WERI-Rb-1 (cell line): ENCODE results near the gene NUP62CL.

Experiments used
- DNase-seq: peaks from one replicate; pipeline ENCODE4 v3.0.0-alpha.2; 2020
- H3K27ac ChIP-seq: fragments of 250-450 bp; sonication (Bioruptor Pico); 2 replicates; pipeline ENCODE4 v1.5.1; 2020; ENCODE audit warnings: mild to moderate bottlenecking, moderate library complexity
- H3K27me3 ChIP-seq: fragments of 250-450 bp; sonication (Bioruptor Pico); 2 replicates; pipeline ENCODE4 v1.5.1; 2021; ENCODE audit warnings: mild to moderate bottlenecking, low read depth, moderate library complexity; ENCODE audit not compliant: insufficient read depth, severe bottlenecking
- H3K36me3 ChIP-seq: fragments of 250-450 bp; sonication (Bioruptor Pico); 2 replicates; pipeline ENCODE4 v1.5.1; 2020; ENCODE audit warnings: mild to moderate bottlenecking, moderate library complexity
- H3K4me3 ChIP-seq: 2 replicates; pipeline ENCODE4 v1.5.1; 2011; ENCODE audit warnings: low read depth, mild to moderate bottlenecking, control low read depth, low read length
- H3K9me3 ChIP-seq: fragments of 250-450 bp; sonication (Bioruptor Pico); 2 replicates; pipeline ENCODE4 v1.5.1; 2021; ENCODE audit warnings: mild to moderate bottlenecking, moderate library complexity; ENCODE audit not compliant: severe bottlenecking
- TF ChIP-seq, protein P1 (sequence below): IDR thresholded peaks from 2 replicates; pipeline ENCODE4 v1.5.1; 2011; ENCODE audit warnings: low read depth, mild to moderate bottlenecking, control low read depth, inconsistent platforms, low read length

Gene NUP62CL

DNA sequence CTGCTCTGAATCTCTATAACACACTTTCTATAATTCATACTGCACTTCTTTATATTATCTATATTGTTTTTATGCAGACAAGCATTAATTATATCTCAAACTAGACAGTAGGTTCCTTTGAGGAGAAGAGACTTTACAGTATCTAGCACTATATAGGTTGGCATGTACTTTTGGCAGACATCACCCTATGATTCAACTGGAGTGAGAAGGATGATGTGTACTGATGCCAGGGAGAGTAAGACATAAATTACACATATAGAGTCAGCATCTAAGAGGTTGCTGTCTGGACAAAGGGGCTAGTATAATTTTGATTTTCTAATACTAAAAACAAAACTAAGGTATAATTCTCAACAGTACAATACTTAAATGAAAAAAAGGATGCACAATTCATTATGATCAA, 82.5 kb downstream of the NUP62CL start:
- Histone ChIP-seq H3K9me3 (no peaks in the 10 kb centered on the region), H3K4me3 (no peak overlapping the region), H3K36me3 (no peaks in the 10 kb centered on the region), H3K27me3 (peaks cover 15% of the 10 kb centered on the region), H3K27ac (no peak overlapping the region)
- TF ChIP-seq, protein P1, sequence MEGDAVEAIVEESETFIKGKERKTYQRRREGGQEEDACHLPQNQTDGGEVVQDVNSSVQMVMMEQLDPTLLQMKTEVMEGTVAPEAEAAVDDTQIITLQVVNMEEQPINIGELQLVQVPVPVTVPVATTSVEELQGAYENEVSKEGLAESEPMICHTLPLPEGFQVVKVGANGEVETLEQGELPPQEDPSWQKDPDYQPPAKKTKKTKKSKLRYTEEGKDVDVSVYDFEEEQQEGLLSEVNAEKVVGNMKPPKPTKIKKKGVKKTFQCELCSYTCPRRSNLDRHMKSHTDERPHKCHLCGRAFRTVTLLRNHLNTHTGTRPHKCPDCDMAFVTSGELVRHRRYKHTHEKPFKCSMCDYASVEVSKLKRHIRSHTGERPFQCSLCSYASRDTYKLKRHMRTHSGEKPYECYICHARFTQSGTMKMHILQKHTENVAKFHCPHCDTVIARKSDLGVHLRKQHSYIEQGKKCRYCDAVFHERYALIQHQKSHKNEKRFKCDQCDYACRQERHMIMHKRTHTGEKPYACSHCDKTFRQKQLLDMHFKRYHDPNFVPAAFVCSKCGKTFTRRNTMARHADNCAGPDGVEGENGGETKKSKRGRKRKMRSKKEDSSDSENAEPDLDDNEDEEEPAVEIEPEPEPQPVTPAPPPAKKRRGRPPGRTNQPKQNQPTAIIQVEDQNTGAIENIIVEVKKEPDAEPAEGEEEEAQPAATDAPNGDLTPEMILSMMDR = no peak
- no peak for DNase-seq

DNA sequence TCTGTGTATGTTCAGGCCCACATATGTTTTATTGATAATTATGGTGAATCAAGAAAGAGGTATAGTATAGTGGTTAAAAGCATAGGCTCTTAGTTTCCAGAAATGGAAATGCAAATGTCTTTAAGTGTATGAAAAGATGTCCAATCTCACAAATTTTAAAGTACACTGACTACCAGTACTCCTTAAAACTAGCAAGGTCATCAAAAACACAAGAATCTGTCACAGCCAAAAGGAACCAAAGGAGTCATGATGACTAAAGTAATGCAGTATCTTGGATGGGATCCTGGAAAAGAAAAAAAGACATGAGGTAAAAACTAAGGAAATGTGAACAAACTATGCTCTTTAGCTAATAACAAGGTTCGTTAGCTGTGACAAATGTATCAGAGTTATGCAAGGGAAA, 87.0 kb downstream of the NUP62CL start:
- Histone ChIP-seq H3K27me3 (peaks cover 15% of the 10 kb centered on the region), H3K9me3 (no peaks in the 10 kb centered on the region), H3K27ac (no peak overlapping the region), H3K4me3 (no peak overlapping the region), H3K36me3 (peaks cover 21% of the 10 kb centered on the region)
- DNase-seq = no peak
- TF ChIP-seq, protein P1 = no peak

DNA sequence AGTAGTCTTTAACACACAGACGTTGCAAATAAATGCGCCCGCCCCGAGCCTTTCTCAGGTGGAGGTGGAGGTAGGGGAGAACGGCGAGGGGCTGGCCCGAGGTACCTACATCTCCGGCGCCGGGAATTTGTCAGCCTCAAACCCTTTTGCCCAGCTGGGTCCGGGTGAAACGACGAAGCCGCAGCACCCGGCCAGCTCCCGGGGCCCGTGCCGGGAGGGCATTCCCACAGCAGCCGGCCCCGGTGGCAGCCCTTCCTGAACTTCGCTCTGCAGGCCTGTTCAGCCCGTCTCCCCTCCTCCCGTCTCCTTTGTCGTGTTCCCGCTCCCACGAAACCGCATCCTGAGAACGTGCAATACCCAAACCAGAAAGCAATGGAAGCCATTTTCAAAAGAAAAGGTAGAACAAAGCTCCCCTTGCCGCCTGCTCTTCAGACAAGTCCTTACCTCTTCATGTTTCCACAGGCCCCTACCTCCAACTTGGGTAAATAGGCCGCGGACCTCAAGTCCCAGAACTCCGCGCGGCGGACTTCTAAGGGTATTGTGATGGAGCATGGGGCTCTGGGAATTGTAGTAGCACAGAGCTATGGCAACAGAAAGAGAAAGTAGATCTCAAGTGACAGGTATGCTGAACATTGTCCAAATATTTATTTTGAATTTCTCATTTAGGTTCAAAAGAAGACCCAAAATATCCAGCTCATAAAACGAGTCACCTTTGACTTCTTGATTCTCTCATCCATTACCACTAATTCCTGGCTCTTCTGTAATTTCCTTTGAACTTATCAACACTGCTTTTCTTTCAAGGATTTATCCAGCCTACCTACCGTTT, 87.7 kb downstream of the NUP62CL start, which contains the start of gene RBM41:
Gene RBM41, minus strand, starts transcription at position 501 of the 826 bp plus-strand sequence. Its CDS starts 49 bp downstream, at position 452.
- Histone ChIP-seq H3K27ac (peak within 1 kb of the TSS; percentile 84), H3K4me3 (peak within 1 kb of the TSS; percentile 97), H3K9me3 (no peaks in the 10 kb centered on the region), H3K27me3 (peaks cover 9% of the 10 kb centered on the region), H3K36me3 (peaks cover 28% of the 10 kb centered on the region)
- peak; percentile 77 for DNase-seq
- TF ChIP-seq, protein P1 = no peak

DNA sequence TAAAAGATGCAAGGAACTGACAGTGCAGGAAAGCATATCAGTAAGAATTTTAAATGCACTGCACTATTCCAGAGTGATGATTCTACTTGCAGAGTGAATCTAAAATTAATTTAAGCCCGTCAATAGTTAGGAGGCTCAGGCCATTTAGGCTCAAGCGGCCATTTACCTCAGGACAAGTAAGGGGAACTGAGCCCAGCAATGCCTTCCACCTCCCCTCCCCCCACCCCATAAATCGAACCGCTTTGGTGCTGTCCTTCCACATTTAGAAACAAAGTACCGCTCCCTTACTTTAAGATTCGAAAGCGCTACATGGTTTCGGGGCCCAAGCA, 88.3 kb downstream of the NUP62CL start:
- H3K27ac ChIP-seq = peak overlapping the region; percentile 84
- TF ChIP-seq, protein P1 = no peak
- no peaks in the 10 kb centered on the region for H3K9me3 ChIP-seq
- no peak for DNase-seq
- H3K27me3 ChIP-seq = peaks cover 8% of the 10 kb centered on the region
- H3K4me3 ChIP-seq = peak overlapping the region; percentile 97
- peaks cover 34% of the 10 kb centered on the region for H3K36me3 ChIP-seq

DNA sequence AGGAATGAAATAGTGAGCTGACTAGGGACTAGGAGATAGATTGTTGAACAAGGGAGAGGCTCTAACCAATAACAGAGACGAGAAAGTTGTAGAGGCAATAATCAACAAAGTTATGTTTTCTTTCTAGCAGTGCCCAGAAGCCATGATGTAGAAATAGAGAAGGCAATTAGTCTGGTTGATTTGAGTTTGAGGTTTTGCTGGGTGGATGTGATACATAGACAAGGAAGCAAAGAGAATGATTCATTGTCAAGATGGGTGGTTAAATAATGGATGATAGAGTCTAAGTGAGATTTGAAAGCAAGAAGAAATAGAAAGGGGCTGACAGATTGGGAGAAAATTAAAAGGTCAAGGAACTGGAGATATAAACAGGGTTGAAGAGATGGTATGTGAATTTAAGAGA, 98.8 kb downstream of the NUP62CL start:
- no peak for DNase-seq
- no peaks in the 10 kb centered on the region for H3K9me3 ChIP-seq
- H3K4me3 ChIP-seq = no peak overlapping the region
- no peak overlapping the region for H3K27ac ChIP-seq
- peaks cover 21% of the 10 kb centered on the region for H3K36me3 ChIP-seq
- no peaks in the 10 kb centered on the region for H3K27me3 ChIP-seq
- TF ChIP-seq, protein P1 = no peak

DNA sequence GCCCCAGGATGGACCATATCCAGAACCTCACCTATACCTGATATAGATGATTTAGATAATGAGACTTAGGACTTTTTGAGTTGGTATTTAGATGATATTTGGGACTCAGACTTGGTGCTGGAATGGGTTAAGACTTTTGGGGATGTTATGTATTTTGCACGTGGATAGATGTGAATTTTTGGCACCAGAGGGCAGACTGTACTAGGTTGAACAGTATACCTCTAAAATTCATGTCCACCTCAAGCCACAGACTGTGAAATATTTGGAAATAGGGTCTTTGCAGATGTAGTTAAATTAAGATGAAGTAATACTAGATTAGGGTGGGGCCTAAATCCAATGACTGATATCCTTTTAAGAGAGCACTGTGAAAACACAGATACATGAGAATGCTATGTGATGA, 103.3 kb downstream of the NUP62CL start:
- Histone ChIP-seq H3K4me3 (no peak overlapping the region), H3K9me3 (no peaks in the 10 kb centered on the region), H3K27me3 (no peaks in the 10 kb centered on the region), H3K27ac (no peak overlapping the region), H3K36me3 (peaks cover 12% of the 10 kb centered on the region)
- TF ChIP-seq, protein P1 = no peak
- DNase-seq = no peak
